ENCODE results near the gene FOXP4. TPM values are rescaled to one million over a fixed set of nuclear protein-coding genes. Genes with fewer than 3 reads are reported as not detected.

FOXP4 gene
- polyA plus RNA-seq, 4 donors, result 13.8 to 150 (median 16.4) TPM

DNA sequence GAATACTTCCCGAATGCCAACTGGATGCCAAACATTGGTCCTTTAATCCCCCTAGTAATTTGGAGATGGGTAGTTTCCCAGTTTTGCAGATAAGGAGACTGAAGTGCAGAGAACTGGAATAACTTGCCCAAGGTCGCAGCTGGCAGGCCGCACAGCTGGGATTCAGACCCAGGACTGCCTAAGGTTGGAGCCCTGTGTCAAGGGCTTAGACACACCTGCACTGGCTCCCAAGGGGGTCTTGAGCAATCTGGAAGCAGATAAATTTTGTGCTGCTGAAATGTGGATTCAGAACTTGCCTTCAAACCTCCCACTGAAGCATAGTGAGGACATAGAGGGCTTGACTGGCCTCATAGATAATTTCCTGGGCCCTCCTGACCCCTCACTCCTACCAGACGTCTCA is 30.5 kb downstream of the FOXP4 start:
- Histone ChIP-seq H3K9me3 (ENCODE audit: control insufficient read depth in 2 of 2, insufficient read depth in 1 of 2, low read depth in 1 of 2, low read length in 1 of 2) (no peaks in the 10 kb centered on the region), H3K27me3 (ENCODE audit: control insufficient read depth in 3 of 3, insufficient read depth in 3 of 3, low read length in 3 of 3) (no peaks in the 10 kb centered on the region), H3K4me3 (ENCODE audit: low read depth in 1 of 3, low read length in 3 of 3) (no peak overlapping the region), H3K36me3 (ENCODE audit: control insufficient read depth in 3 of 3, insufficient read depth in 2 of 3, low read depth in 1 of 3, low read length in 3 of 3) (peaks cover 0 to 92% (median under 1%) of the 10 kb centered on the region in 3 donors), H3K27ac (ENCODE audit: low read depth in 1 of 3, low read length in 2 of 3) (no peak overlapping the region), H3K4me1 (ENCODE audit: control insufficient read depth in 3 of 3, insufficient read depth in 2 of 3, low read depth in 1 of 3, low read length in 2 of 3) (peaks cover 10 to 45% (median 10%) of the 10 kb centered on the region in 3 donors)
- 36 to 70% (median 41%) methylated on average over 4 of the region's 4 CpGs for WGBS, 3 donors
- no peak for FAIRE-seq
- DNase-seq, result no peak

DNA sequence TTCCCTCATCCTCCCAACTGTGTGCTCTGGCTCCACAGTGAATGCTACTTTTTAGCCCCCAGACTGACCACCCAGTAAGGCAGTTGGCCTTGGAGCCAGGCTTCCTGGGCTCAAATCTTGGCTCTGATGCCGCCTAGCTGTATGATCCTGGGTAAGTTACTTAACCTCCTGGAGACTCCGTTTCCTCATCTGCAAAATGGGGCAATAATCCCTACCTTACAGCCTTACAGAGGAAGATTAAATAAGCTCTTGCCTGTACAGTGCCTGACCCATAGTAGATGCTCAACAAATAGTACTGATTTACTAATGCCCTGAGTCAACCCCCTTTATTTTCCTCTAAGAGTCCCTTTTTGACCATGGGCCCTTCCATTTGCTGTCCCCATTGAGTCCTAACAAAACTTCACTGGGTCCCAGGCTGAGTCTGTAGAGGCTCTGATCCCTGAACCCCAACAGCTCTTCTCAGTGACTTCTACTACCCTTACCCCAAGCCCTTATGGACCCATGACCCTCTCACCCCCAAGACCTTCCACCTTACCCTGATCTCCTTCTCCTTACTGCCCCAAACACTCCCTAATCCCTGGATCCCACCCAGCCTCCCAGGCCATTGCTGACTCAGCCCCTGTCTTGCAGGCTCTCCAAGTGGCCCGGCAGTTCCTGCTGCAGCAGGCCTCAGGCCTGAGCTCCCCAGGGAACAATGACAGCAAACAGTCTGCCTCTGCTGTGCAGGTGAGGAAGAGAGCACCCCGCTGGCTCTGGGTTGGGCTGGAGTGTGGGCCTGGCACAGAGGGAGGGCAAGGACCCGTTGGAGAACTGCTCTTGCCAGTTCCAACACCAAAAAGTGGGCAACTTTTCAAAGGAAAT is 31.4 kb downstream of the FOXP4 start:
- Histone ChIP-seq H3K27me3 (ENCODE audit: control insufficient read depth in 3 of 3, insufficient read depth in 3 of 3, low read length in 3 of 3) (no peaks in the 10 kb centered on the region), H3K4me3 (ENCODE audit: low read depth in 1 of 3, low read length in 3 of 3) (no peak overlapping the region), H3K27ac (ENCODE audit: low read depth in 1 of 3, low read length in 2 of 3) (peak overlapping the region; percentile 34 to 81 (median 55)), H3K36me3 (ENCODE audit: control insufficient read depth in 3 of 3, insufficient read depth in 2 of 3, low read depth in 1 of 3, low read length in 3 of 3) (peaks cover 0 to 94% (median 0%) of the 10 kb centered on the region in 3 donors), H3K9me3 (ENCODE audit: control insufficient read depth in 2 of 2, insufficient read depth in 1 of 2, low read depth in 1 of 2, low read length in 1 of 2) (no peaks in the 10 kb centered on the region), H3K4me1 (ENCODE audit: control insufficient read depth in 3 of 3, insufficient read depth in 2 of 3, low read depth in 1 of 3, low read length in 2 of 3) (peaks cover 10 to 54% (median 11%) of the 10 kb centered on the region in 3 donors)
- 42 to 60% (median 56%) methylated on average over 5 of the region's 5 CpGs for WGBS, 3 donors
- no peak for FAIRE-seq
- peak in 1 of 2 donors; percentile 41 for DNase-seq

DNA sequence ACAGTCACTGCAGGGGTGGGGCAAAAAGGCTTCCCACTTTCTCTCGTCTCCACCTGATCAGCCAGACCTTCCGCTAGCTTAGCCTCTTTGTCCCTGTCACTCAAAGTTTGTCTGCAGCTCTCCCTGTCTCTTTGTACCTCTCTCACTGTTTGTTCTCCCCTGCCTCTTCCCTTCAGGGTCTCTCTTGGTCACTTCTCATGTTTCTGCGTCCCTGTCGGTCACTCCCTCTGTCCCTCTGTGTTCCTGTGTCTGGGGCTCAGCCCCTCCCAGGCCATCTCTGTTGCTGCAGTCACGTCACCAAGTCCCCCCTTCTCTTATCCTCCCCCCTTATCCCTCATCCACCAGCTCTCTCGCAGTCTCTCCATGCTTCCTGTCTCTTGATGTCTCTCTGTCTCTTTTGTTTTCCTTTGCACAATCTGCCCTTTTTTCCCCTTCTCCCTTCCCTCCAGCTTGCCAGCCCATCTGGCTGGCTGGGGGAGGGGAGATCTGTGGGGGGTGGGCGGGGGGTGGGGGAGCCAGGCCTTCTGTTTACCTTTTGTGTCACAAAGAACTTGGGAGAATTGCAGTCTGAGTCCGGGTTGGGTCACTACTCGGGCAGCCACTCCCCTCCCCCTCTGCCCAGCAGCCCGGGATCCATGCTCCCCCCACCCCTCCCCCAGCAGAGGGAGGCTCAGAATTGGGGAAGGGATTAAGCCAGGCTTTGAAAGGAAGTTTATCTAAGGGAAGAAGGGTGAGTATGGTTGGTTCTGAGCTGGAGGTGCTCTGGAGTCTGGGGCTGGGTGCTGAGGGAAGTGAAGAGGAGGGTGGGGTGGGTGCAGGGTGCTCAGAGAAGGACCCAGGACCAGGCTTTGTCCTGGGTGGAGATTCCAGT is 32.3 kb downstream of the FOXP4 start:
- FAIRE-seq (no peak), DNase-seq (peak in 1 of 2 donors; percentile 58)
- peaks cover 0 to 95% (median 0%) of the 10 kb centered on the region in 3 donors for H3K36me3 ChIP-seq (ENCODE audit: control insufficient read depth in 3 of 3, insufficient read depth in 2 of 3, low read depth in 1 of 3, low read length in 3 of 3)
- H3K4me3 ChIP-seq (ENCODE audit: low read depth in 1 of 3, low read length in 3 of 3), result no peak overlapping the region
- H3K9me3 ChIP-seq (ENCODE audit: control insufficient read depth in 2 of 2, insufficient read depth in 1 of 2, low read depth in 1 of 2, low read length in 1 of 2), result no peaks in the 10 kb centered on the region
- no peaks in the 10 kb centered on the region for H3K27me3 ChIP-seq (ENCODE audit: control insufficient read depth in 3 of 3, insufficient read depth in 3 of 3, low read length in 3 of 3)
- peak overlapping the region; percentile 34 to 81 (median 55) for H3K27ac ChIP-seq (ENCODE audit: low read depth in 1 of 3, low read length in 2 of 3)
- peaks cover 10 to 63% (median 12%) of the 10 kb centered on the region in 3 donors for H3K4me1 ChIP-seq (ENCODE audit: control insufficient read depth in 3 of 3, insufficient read depth in 2 of 3, low read depth in 1 of 3, low read length in 2 of 3)
- 28 to 39% (median 35%) methylated on average over 10 of the region's 10 CpGs for WGBS, 3 donors

DNA sequence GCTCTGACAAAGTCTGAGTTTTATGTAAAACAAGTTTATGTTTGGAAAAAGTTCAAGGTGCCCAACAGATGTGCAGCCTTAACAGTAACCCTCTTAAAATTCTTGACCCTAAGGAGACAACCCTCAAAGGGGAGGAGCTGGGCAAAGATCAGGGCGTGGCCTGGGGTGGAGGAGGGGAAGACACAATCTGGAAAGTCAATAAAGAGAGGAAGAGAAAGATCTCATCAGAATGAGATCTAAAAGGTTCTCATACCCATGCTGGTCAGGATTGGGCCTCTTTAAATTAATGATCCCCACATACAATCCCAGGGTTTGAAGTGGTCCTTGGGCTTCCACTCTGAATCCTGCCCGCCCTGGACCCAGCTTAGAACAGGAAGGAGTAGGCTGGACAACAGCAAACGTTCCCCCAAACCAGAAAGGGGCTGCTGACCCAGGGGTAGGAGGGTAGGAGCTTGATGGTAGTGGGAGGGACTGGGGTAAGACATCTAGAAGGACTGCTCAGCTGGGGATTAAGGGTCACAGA is 33.0 kb downstream of the FOXP4 start:
- WGBS, 3 donors, result 41 to 56% (median 41%) methylated on average over 3 of the region's 3 CpGs

DNA sequence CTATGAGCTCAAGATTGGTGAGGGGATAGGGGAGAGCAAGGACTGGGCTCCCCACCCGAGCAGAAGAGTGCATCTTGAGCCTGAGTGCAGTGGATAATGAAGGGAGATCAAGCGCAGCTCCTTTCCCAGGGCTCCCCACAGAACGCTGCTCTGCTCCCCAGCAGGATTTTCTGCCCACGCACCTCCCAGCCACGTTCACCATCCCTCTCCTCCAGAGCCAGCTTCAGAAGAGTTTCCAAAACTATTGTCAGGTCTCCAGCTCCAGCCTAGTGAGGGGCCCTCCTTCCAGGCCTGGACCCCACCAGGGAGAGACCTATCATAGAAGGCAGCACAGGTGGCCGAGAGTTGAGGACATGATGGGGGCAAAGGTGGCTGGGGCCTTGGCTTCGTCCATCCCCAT is 34.5 kb downstream of the FOXP4 start:
- Histone ChIP-seq H3K4me3 (ENCODE audit: low read depth in 1 of 3, low read length in 3 of 3) (no peak overlapping the region), H3K27me3 (ENCODE audit: control insufficient read depth in 3 of 3, insufficient read depth in 3 of 3, low read length in 3 of 3) (no peaks in the 10 kb centered on the region), H3K36me3 (ENCODE audit: control insufficient read depth in 3 of 3, insufficient read depth in 2 of 3, low read depth in 1 of 3, low read length in 3 of 3) (peaks cover 0 to 94% (median 0%) of the 10 kb centered on the region in 3 donors), H3K27ac (ENCODE audit: low read depth in 1 of 3, low read length in 2 of 3) (no peak overlapping the region), H3K9me3 (ENCODE audit: control insufficient read depth in 2 of 2, insufficient read depth in 1 of 2, low read depth in 1 of 2, low read length in 1 of 2) (no peaks in the 10 kb centered on the region), H3K4me1 (ENCODE audit: control insufficient read depth in 3 of 3, insufficient read depth in 2 of 3, low read depth in 1 of 3, low read length in 2 of 3) (peaks cover 13 to 85% (median 21%) of the 10 kb centered on the region in 3 donors)
- FAIRE-seq (no peak), DNase-seq (no peak)
- WGBS, 3 donors, result 79 to 81% (median 79%) methylated on average over 7 of the region's 7 CpGs

More for the DNA sequence above, 33.0 kb downstream of the FOXP4 start:
- peaks cover 10 to 70% (median 17%) of the 10 kb centered on the region in 3 donors for H3K4me1 ChIP-seq (ENCODE audit: control insufficient read depth in 3 of 3, insufficient read depth in 2 of 3, low read depth in 1 of 3, low read length in 2 of 3)
- peak overlapping the region; percentile 17 to 53 (median 23) for H3K27ac ChIP-seq (ENCODE audit: low read depth in 1 of 3, low read length in 2 of 3)
- H3K36me3 ChIP-seq (ENCODE audit: control insufficient read depth in 3 of 3, insufficient read depth in 2 of 3, low read depth in 1 of 3, low read length in 3 of 3), result peaks cover 0 to 95% (median 0%) of the 10 kb centered on the region in 3 donors
- no peaks in the 10 kb centered on the region for H3K27me3 ChIP-seq (ENCODE audit: control insufficient read depth in 3 of 3, insufficient read depth in 3 of 3, low read length in 3 of 3)
- no peak for FAIRE-seq
- no peaks in the 10 kb centered on the region for H3K9me3 ChIP-seq (ENCODE audit: control insufficient read depth in 2 of 2, insufficient read depth in 1 of 2, low read depth in 1 of 2, low read length in 1 of 2)
- peak in 1 of 2 donors; percentile 75 for DNase-seq
- no peak overlapping the region for H3K4me3 ChIP-seq (ENCODE audit: low read depth in 1 of 3, low read length in 3 of 3)

DNA sequence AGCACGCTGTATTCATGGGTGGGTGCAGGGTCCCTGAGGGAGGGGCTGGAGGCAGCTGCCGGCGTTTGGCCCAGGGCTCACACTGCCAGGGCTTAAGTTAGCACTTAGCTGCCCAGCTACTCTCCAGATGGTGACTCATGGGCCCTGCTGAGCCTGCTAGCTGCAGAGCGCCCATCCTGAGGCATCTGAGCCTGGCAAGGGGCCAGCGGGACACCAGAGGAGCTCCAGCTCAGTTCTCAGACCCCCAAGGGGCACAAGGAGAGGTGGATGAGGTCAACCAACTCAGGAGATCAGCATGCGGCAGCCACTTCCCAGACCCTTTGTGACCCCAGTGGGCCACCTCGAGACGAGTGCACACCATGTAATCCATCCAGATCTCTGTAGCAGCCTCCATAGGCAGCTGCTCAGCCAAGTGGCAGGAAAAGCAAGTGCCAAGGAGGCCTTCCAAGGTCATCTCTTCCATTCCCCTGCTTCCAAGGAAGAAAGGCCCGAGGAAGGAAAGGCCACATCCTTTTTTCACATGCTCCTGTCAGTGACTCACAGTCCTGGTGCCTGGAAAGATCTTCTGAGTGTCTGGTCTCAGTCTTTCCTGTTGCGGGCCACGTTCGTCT is 35.3 kb downstream of the FOXP4 start:
- Histone ChIP-seq H3K27ac (ENCODE audit: low read depth in 1 of 3, low read length in 2 of 3) (no peak overlapping the region), H3K4me1 (ENCODE audit: control insufficient read depth in 3 of 3, insufficient read depth in 2 of 3, low read depth in 1 of 3, low read length in 2 of 3) (peaks cover 13 to 93% (median 21%) of the 10 kb centered on the region in 3 donors), H3K27me3 (ENCODE audit: control insufficient read depth in 3 of 3, insufficient read depth in 3 of 3, low read length in 3 of 3) (no peaks in the 10 kb centered on the region), H3K36me3 (ENCODE audit: control insufficient read depth in 3 of 3, insufficient read depth in 2 of 3, low read depth in 1 of 3, low read length in 3 of 3) (peaks cover 0 to 94% (median 0%) of the 10 kb centered on the region in 3 donors), H3K9me3 (ENCODE audit: control insufficient read depth in 2 of 2, insufficient read depth in 1 of 2, low read depth in 1 of 2, low read length in 1 of 2) (no peaks in the 10 kb centered on the region), H3K4me3 (ENCODE audit: low read depth in 1 of 3, low read length in 3 of 3) (no peak overlapping the region)
- FAIRE-seq, result no peak
- 66 to 74% (median 69%) methylated on average over 12 of the region's 12 CpGs for WGBS, 3 donors
- DNase-seq, result no peak

DNA sequence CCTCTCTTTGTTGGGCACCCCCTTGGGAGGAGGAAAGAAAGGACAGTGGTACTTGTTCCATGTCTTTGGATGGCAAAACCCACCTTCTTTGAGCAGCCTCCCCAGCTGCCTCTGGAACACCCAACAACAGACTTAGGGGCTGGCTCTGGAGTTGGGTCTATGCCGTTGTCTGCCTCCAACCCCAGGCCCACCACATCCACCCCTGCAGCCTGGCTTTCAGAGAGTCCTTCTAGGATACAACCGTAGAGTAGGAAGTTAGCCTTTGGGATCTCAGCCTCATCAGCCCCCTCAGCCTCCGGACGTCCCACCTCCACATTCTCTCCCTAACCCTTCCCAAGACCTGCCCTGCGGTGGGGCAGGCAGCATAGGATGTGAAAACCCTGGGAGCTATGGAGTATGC is 36.4 kb downstream of the FOXP4 start:
- H3K4me3 ChIP-seq (ENCODE audit: low read depth in 1 of 3, low read length in 3 of 3), result no peak overlapping the region
- H3K4me1 ChIP-seq (ENCODE audit: control insufficient read depth in 3 of 3, insufficient read depth in 2 of 3, low read depth in 1 of 3, low read length in 2 of 3), result peaks cover 13 to 94% (median 21%) of the 10 kb centered on the region in 3 donors
- DNase-seq (no peak), FAIRE-seq (no peak)
- WGBS, 3 donors, result 93 to 98% (median 95%) methylated on average over 5 of the region's 5 CpGs
- H3K36me3 ChIP-seq (ENCODE audit: control insufficient read depth in 3 of 3, insufficient read depth in 2 of 3, low read depth in 1 of 3, low read length in 3 of 3), result peaks cover 0 to 94% (median 0%) of the 10 kb centered on the region in 3 donors
- no peaks in the 10 kb centered on the region for H3K9me3 ChIP-seq (ENCODE audit: control insufficient read depth in 2 of 2, insufficient read depth in 1 of 2, low read depth in 1 of 2, low read length in 1 of 2)
- H3K27me3 ChIP-seq (ENCODE audit: control insufficient read depth in 3 of 3, insufficient read depth in 3 of 3, low read length in 3 of 3), result no peaks in the 10 kb centered on the region
- peak overlapping the region in 1 of 3 donors; percentile 78 for H3K27ac ChIP-seq (ENCODE audit: low read depth in 1 of 3, low read length in 2 of 3)
